Germinal center (tissue), 1 donor: Measurements from ENCODE around the gene CATSPER1.

Source experiments
- DNase-seq: peaks from one replicate; pipeline ENCODE4 v3.0.0; 2012; ENCODE audit warnings: mixed read lengths, low spot score

The CATSPER1 gene

DNA sequence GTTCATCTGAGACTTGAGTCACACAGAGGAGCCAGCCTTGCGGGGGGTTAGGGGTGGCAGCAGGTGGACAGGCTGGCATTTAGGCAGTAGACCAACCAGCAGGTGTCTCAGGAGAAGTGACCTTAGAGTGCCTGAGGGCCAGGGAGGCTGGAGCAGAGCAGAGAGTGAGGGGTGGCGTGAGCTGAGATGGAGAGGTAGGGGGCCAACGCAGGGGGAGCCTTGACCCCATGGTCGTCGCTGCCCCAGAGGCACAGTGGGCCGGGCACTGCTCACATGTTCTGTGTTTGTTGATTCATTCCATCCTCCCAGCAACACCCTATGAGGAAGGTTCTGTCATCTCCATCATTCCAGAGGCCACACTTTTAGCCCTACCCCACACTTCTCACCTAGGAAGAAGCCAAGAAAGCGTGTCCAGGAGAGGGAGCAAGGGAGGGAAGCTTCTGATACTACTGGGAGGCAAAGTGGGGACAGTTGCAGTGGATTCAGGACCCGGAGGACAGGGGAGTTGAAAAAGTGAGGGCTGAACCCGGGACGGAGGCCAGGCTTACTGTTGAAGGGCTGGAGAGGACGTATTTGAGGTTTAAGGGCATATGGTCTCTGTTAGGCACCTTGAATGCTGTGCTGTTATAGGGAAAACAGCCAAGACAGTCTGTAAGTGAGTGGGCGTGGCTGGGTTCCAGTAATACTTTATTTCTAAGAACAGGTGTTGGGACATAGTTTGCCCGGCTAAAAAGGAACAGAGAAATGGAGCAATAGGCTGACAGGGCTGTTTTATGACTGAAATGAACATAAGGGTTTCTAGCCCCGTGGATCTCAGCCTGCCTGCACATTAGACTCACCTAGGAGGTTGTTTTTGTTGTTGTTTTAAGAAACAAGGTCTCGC lies 57.4 kb downstream of the CATSPER1 start:
- DNase-seq: no peak

DNA sequence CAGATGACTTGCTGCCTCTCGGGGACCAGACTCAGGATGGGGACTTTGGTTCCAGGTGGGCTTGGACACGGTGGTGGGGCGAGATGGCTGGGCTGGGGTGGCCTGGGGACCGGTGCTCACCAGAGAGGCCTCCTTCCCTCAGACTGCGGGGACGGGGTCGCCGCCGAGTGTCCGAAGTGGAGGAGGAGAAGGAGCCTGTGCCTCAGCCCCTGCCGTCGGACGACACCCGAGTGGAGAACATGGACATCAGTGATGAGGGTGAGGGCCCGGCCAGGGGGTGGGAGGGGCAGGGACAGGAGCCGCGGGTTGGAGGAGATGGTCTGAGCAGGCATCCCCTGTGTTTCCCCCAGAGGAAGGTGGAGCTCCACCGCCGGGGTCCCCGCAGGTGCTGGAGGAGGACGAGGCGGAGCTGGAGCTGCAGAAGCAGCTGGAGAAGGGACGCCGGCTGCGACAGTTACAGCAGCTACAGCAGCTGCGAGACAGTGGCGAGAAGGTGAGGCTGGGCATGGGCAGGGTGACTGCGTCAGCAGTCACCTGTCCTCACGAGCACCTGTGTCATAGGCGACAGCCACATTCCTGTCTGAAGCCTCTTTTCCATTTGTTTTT lies 58.8 kb downstream of the CATSPER1 start:
- no peak for DNase-seq
